Measurements from ENCODE around the gene PNPLA5.

Gene PNPLA5

DNA sequence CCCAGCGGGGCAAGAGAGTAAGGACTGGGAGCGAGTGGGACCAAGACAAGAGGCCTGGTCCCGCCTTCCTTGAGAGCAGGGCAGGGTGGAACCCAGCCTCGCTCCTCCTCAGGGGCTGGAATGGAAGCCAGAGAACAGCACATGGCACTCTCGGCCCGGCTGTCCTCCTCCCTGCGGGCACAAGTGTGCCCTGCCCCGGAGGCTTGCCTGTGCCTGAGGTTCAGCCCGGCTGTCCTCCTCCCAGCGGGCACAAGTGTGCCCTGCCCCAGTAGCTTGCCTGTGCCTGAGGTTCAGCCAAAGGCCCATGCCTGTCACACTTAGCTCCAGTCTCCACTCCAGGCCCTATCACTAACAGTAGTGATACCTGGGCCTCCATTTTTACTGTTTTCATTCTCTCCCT, 53.7 kb downstream of the PNPLA5 start:
- Histone ChIP-seq H3K27ac (replicated peaks) (no peak overlapping the region), H3K4me3 (replicated peaks; ENCODE audit: insufficient read depth, low read length) (no peak overlapping the region), H3K27me3 (ENCODE audit: insufficient read depth, poor library complexity, severe bottlenecking) (peaks cover 11% of the 10 kb centered on the region)
- DNase-seq (ENCODE audit: low read depth in 1 of 2, low spot score in 1 of 2): no peak
- no peak for TF ChIP-seq GABPA (IDR thresholded peaks at IDR 0.05; ENCODE audit: low read depth)
- TF ChIP-seq, protein P1, sequence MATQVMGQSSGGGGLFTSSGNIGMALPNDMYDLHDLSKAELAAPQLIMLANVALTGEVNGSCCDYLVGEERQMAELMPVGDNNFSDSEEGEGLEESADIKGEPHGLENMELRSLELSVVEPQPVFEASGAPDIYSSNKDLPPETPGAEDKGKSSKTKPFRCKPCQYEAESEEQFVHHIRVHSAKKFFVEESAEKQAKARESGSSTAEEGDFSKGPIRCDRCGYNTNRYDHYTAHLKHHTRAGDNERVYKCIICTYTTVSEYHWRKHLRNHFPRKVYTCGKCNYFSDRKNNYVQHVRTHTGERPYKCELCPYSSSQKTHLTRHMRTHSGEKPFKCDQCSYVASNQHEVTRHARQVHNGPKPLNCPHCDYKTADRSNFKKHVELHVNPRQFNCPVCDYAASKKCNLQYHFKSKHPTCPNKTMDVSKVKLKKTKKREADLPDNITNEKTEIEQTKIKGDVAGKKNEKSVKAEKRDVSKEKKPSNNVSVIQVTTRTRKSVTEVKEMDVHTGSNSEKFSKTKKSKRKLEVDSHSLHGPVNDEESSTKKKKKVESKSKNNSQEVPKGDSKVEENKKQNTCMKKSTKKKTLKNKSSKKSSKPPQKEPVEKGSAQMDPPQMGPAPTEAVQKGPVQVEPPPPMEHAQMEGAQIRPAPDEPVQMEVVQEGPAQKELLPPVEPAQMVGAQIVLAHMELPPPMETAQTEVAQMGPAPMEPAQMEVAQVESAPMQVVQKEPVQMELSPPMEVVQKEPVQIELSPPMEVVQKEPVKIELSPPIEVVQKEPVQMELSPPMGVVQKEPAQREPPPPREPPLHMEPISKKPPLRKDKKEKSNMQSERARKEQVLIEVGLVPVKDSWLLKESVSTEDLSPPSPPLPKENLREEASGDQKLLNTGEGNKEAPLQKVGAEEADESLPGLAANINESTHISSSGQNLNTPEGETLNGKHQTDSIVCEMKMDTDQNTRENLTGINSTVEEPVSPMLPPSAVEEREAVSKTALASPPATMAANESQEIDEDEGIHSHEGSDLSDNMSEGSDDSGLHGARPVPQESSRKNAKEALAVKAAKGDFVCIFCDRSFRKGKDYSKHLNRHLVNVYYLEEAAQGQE (IDR thresholded peaks at IDR 0.05; ENCODE audit: insufficient replicate concordance, low read depth): no peak
- TF ChIP-seq, protein P2, sequence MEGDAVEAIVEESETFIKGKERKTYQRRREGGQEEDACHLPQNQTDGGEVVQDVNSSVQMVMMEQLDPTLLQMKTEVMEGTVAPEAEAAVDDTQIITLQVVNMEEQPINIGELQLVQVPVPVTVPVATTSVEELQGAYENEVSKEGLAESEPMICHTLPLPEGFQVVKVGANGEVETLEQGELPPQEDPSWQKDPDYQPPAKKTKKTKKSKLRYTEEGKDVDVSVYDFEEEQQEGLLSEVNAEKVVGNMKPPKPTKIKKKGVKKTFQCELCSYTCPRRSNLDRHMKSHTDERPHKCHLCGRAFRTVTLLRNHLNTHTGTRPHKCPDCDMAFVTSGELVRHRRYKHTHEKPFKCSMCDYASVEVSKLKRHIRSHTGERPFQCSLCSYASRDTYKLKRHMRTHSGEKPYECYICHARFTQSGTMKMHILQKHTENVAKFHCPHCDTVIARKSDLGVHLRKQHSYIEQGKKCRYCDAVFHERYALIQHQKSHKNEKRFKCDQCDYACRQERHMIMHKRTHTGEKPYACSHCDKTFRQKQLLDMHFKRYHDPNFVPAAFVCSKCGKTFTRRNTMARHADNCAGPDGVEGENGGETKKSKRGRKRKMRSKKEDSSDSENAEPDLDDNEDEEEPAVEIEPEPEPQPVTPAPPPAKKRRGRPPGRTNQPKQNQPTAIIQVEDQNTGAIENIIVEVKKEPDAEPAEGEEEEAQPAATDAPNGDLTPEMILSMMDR (IDR thresholded peaks at IDR 0.05; ENCODE audit: insufficient read depth, low read length): no peak
- no peak for TF ChIP-seq SPI1 (IDR thresholded peaks at IDR 0.05; ENCODE audit: borderline replicate concordance, low read depth)
- TF ChIP-seq POLR2AphosphoS5 (IDR thresholded peaks at IDR 0.05; ENCODE audit: low read depth): no peak

GRCh38 chr22:43837666-43838065, 54.1 kb downstream of the PNPLA5 start:
- no peak overlapping the region for H3K27ac ChIP-seq (replicated peaks)
- no peak for DNase-seq (ENCODE audit: low read depth in 1 of 2, low spot score in 1 of 2)
- peaks cover 11% of the 10 kb centered on the region for H3K27me3 ChIP-seq (ENCODE audit: insufficient read depth, poor library complexity, severe bottlenecking)
- TF ChIP-seq POLR2AphosphoS5 (IDR thresholded peaks at IDR 0.05; ENCODE audit: low read depth): no peak
- TF ChIP-seq, protein P1 (IDR thresholded peaks at IDR 0.05; ENCODE audit: insufficient replicate concordance, low read depth): no peak
- no peak for TF ChIP-seq GABPA (IDR thresholded peaks at IDR 0.05; ENCODE audit: low read depth)
- TF ChIP-seq, protein P2 (IDR thresholded peaks at IDR 0.05; ENCODE audit: insufficient read depth, low read length): no peak
- no peak for TF ChIP-seq SPI1 (IDR thresholded peaks at IDR 0.05; ENCODE audit: borderline replicate concordance, low read depth)
- H3K4me3 ChIP-seq (replicated peaks; ENCODE audit: insufficient read depth, low read length): no peak overlapping the region

GRCh38 chr22:43835736-43836135, 56.1 kb downstream of the PNPLA5 start:
- Histone ChIP-seq H3K27me3 (ENCODE audit: insufficient read depth, poor library complexity, severe bottlenecking) (peaks cover 11% of the 10 kb centered on the region), H3K4me3 (replicated peaks; ENCODE audit: insufficient read depth, low read length) (no peak overlapping the region), H3K27ac (replicated peaks) (no peak overlapping the region)
- TF ChIP-seq, protein P2 (IDR thresholded peaks at IDR 0.05; ENCODE audit: insufficient read depth, low read length): no peak
- TF ChIP-seq POLR2AphosphoS5 (IDR thresholded peaks at IDR 0.05; ENCODE audit: low read depth): no peak
- TF ChIP-seq SPI1 (IDR thresholded peaks at IDR 0.05; ENCODE audit: borderline replicate concordance, low read depth): no peak
- no peak for DNase-seq (ENCODE audit: low read depth in 1 of 2, low spot score in 1 of 2)

DNA sequence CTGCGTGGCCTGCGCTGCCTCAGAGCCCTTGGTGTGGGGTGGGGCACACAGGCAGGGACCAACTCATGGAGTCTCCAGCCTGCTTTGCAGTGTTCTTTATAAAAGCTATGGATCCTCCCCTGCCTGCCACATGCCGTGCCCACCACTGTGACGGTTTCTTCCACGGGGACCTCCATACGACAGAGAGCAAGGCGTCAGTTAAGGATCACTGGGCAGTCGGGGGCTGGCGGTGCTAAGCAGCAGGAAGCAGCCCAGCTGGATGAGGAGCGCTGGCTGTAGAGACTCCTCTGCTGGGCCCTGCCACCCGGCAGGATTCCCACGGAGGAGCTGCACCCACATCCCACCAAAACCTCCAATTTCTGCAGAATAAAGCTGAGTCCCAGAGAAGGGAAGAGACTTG, 56.6 kb downstream of the PNPLA5 start:
- TF ChIP-seq, protein P2 (IDR thresholded peaks at IDR 0.05; ENCODE audit: insufficient read depth, low read length): no peak
- TF ChIP-seq, protein P1 (IDR thresholded peaks at IDR 0.05; ENCODE audit: insufficient replicate concordance, low read depth): no peak
- no peak for TF ChIP-seq GABPA (IDR thresholded peaks at IDR 0.05; ENCODE audit: low read depth)
- no peak for TF ChIP-seq POLR2AphosphoS5 (IDR thresholded peaks at IDR 0.05; ENCODE audit: low read depth)
- TF ChIP-seq SPI1 (IDR thresholded peaks at IDR 0.05; ENCODE audit: borderline replicate concordance, low read depth): no peak
- no peak overlapping the region for H3K27ac ChIP-seq (replicated peaks)
- H3K27me3 ChIP-seq (ENCODE audit: insufficient read depth, poor library complexity, severe bottlenecking): peaks cover 11% of the 10 kb centered on the region
- DNase-seq (ENCODE audit: low read depth in 1 of 2, low spot score in 1 of 2): no peak
- H3K4me3 ChIP-seq (replicated peaks; ENCODE audit: insufficient read depth, low read length): no peak overlapping the region

All from HL-60 (cell line).